Ascending aorta (tissue), 2 donors: ENCODE results near the gene CTDSPL. TPM values are rescaled to one million over a fixed set of nuclear protein-coding genes. Genes with fewer than 3 reads are reported as not detected.

Experiments used
- DNase-seq, 2 donors: peaks; one replicate each; pipeline ENCODE4 v3.0.0-alpha.2; 2019; ENCODE audit warnings: low spot score in 2 of 2
- H3K27ac ChIP-seq, 2 donors: fragments of 200-600 bp; sonication (generic); one replicate each; pipeline ENCODE4 v1.5.1; 2016 to 2017; ENCODE audit warnings: mild to moderate bottlenecking in 1 of 2
- H3K27me3 ChIP-seq: fragments of 200-600 bp; sonication (generic); one replicate; pipeline ENCODE4 v1.5.1; 2017
- H3K36me3 ChIP-seq, 2 donors: fragments of 200-600 bp; sonication (generic); one replicate each; pipeline ENCODE4 v1.5.1; 2016
- H3K4me1 ChIP-seq, 2 donors: fragments of 200-600 bp; sonication (generic); one replicate each; pipeline ENCODE4 v1.5.1; 2016 to 2017; ENCODE audit warnings: mild to moderate bottlenecking in 1 of 2
- H3K4me3 ChIP-seq, 2 donors: fragments of 200-600 bp; sonication (generic); one replicate each; pipeline ENCODE4 v1.5.1; 2016 to 2017; ENCODE audit warnings: mild to moderate bottlenecking in 1 of 2
- H3K9me3 ChIP-seq, 2 donors: fragments of 200-600 bp; sonication (generic); one replicate each; pipeline ENCODE4 v1.5.1; 2016
- intact Hi-C: fragments of 100-400 bp; cut with DNase I; formaldehyde crosslinking; loops from one replicate; pipeline ENCODE4 v1.15.1; 2023
- total RNA-seq: library from RNA; depleted of rRNA; stranded (reverse); fragments of >200 nt; gene quantifications from one replicate; pipeline ENCODE4 v1.1.0, GENCODE V29; 2016
- TF ChIP-seq, protein P1 (sequence below), 3 experiments: fragments of 200-600 bp in 2 of 3; fragments of 450-650 bp in 1 of 3; sonication (generic) in 2 of 3; IDR thresholded peaks; one replicate each; pipeline ENCODE4 v1.5.1; 2016 to 2019; ENCODE audit warnings: antibody characterized with exemption in 3 of 3, mild to moderate bottlenecking in 1 of 3, moderate library complexity in 1 of 3

The CTDSPL gene
- total RNA-seq, 1 donor from 2014 or later: 80.9 TPM

GRCh38 chr3:38015984-38016383 lies 154.3 kb downstream of the CTDSPL start:
- H3K4me1 ChIP-seq: no peaks in the 10 kb centered on the region
- H3K27me3 ChIP-seq: no peaks in the 10 kb centered on the region
- H3K27ac ChIP-seq: no peak overlapping the region
- intact Hi-C loops: no loop called here
- no peak for DNase-seq
- H3K9me3 ChIP-seq: no peaks in the 10 kb centered on the region
- TF ChIP-seq, protein P1, sequence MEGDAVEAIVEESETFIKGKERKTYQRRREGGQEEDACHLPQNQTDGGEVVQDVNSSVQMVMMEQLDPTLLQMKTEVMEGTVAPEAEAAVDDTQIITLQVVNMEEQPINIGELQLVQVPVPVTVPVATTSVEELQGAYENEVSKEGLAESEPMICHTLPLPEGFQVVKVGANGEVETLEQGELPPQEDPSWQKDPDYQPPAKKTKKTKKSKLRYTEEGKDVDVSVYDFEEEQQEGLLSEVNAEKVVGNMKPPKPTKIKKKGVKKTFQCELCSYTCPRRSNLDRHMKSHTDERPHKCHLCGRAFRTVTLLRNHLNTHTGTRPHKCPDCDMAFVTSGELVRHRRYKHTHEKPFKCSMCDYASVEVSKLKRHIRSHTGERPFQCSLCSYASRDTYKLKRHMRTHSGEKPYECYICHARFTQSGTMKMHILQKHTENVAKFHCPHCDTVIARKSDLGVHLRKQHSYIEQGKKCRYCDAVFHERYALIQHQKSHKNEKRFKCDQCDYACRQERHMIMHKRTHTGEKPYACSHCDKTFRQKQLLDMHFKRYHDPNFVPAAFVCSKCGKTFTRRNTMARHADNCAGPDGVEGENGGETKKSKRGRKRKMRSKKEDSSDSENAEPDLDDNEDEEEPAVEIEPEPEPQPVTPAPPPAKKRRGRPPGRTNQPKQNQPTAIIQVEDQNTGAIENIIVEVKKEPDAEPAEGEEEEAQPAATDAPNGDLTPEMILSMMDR (IDR thresholded peaks at IDR 0.05): no peak
- peaks cover 56 to 90% of the 10 kb centered on the region in 2 donors for H3K36me3 ChIP-seq
- no peak overlapping the region for H3K4me3 ChIP-seq

GRCh38 chr3:38016410-38016809 lies 154.7 kb downstream of the CTDSPL start:
- Histone ChIP-seq H3K27me3 (no peaks in the 10 kb centered on the region), H3K4me3 (no peak overlapping the region), H3K27ac (no peak overlapping the region), H3K4me1 (no peaks in the 10 kb centered on the region), H3K36me3 (peaks cover 52 to 86% of the 10 kb centered on the region in 2 donors), H3K9me3 (no peaks in the 10 kb centered on the region)
- intact Hi-C loops: no loop called here
- TF ChIP-seq, protein P1 (IDR thresholded peaks at IDR 0.05): no peak
- DNase-seq: no peak

- H3K4me1 ChIP-seq: no peaks in the 10 kb centered on the region
- intact Hi-C loops: no loop called here
- peaks cover 50 to 81% of the 10 kb centered on the region in 2 donors for H3K36me3 ChIP-seq
- peak in 1 of 2 donors; percentile 4 for DNase-seq
- H3K4me3 ChIP-seq: no peak overlapping the region
- H3K9me3 ChIP-seq: no peaks in the 10 kb centered on the region
- TF ChIP-seq, protein P1 (IDR thresholded peaks at IDR 0.05): no peak
- no peak overlapping the region for H3K27ac ChIP-seq
- no peaks in the 10 kb centered on the region for H3K27me3 ChIP-seq
Observed at GRCh38 chr3:38016847-38017444, 155.3 kb downstream of the CTDSPL start.

DNA sequence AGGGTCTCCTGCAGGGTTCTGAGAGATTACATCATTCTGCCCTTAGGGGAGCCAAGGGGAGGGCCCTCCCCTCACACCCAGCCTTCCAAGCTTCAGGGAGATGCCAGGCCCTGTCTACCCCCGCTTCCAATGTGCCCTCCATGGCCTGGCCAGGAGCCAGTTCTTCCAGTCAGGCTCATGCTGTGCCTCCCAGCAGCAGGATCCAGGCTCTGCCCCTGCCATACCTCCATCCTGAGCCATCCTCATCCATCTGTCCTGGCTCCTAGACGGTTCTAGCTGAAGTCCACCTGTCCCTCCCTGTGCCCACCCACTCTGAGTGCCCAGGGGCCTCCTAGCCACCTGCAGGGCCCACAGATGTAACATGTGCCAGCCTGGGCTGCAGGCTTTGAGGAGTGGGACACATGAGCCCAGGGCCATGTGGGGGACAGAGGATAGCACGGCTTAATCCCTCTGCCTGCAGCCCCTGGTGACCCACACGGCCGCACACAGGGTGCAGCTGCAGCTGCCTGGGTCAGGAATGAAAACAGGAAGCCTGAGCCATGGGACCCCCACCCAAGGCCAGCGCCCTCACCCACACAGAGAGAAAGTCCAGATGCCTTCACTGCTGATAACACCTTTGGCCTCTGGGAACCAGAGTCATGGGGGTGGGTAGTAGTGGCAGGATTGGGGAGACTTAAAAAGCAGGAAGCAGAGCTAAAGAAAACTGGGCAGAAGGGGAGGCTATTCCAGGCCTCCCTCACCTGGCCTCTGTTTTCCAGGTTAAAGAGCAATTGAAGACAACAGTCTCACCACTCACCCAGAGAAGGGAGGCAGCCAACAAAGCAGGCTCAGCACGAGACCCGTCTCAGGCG lies 156.0 kb downstream of the CTDSPL start:
- Histone ChIP-seq H3K27me3 (no peaks in the 10 kb centered on the region), H3K4me1 (no peaks in the 10 kb centered on the region), H3K36me3 (peaks cover 47 to 76% of the 10 kb centered on the region in 2 donors), H3K4me3 (no peak overlapping the region), H3K27ac (no peak overlapping the region), H3K9me3 (no peaks in the 10 kb centered on the region)
- DNase-seq: peak in 1 of 2 donors; percentile 6
- intact Hi-C loops: no loop called here
- TF ChIP-seq, protein P1 (IDR thresholded peaks at IDR 0.05): no peak

DNA sequence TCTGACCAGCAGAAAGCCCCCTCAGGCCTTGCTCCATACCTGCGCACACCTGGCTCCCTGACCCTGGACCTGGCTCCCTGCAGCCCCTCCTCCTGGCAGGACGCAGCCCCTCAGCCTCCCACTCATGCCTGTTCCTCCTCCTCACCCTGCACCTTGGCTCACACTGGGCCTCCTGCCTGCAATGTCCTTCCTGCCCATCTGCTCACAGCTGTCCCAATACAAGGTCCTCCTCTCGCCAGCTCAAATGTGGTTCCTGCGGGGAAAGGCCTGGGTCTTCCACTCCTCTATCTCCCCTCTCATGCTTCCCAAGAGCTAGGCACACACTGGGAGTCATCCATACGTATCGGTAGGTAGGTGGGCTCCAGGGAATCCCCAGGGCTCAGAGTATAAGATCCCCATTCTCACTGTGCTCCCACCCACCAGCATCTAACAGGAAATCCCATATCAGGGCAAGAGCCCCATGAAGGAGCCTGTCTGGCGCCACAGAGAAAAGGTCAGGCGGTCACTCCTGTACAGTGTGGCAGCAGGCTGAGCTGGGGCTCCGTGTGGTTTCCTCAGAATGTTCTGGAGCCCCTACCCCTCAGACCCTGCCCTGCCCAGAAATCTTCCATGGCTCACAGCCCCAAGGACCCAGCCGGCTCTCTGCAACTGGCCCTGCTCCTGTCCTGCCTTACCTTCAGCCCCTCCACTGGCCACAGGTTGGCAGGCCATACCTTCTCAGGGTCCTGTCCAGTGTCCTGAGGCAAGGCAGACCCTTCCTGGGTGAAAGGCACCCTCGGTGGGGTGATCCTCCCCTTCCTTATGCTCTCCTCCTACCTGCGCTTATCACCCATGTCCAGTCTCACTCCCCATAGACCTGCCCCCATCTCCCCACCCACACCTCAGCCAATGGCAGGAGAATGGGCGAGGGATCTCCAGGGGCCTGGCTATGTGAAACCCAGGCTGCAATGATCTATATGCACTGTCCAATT lies 156.9 kb downstream of the CTDSPL start:
- no peak overlapping the region for H3K27ac ChIP-seq
- peaks cover 45 to 70% of the 10 kb centered on the region in 2 donors for H3K36me3 ChIP-seq
- peak in 1 of 2 donors; percentile 3 for DNase-seq
- H3K9me3 ChIP-seq: no peaks in the 10 kb centered on the region
- TF ChIP-seq, protein P1 (IDR thresholded peaks at IDR 0.05): no peak
- intact Hi-C loops: no loop called here
- H3K4me3 ChIP-seq: no peak overlapping the region
- H3K4me1 ChIP-seq: no peaks in the 10 kb centered on the region
- H3K27me3 ChIP-seq: no peaks in the 10 kb centered on the region
